ENCODE data around the gene ERCC1. TPM values are rescaled to one million over a fixed set of nuclear protein-coding genes. Genes with fewer than 3 reads are reported as not detected.

The ERCC1 gene
- total RNA-seq, 3 donors from 2014 or later (not counting 1 experiment from before 2014, with no cell fraction given), result 46.8 to 55.2 (median 48.2) TPM

DNA sequence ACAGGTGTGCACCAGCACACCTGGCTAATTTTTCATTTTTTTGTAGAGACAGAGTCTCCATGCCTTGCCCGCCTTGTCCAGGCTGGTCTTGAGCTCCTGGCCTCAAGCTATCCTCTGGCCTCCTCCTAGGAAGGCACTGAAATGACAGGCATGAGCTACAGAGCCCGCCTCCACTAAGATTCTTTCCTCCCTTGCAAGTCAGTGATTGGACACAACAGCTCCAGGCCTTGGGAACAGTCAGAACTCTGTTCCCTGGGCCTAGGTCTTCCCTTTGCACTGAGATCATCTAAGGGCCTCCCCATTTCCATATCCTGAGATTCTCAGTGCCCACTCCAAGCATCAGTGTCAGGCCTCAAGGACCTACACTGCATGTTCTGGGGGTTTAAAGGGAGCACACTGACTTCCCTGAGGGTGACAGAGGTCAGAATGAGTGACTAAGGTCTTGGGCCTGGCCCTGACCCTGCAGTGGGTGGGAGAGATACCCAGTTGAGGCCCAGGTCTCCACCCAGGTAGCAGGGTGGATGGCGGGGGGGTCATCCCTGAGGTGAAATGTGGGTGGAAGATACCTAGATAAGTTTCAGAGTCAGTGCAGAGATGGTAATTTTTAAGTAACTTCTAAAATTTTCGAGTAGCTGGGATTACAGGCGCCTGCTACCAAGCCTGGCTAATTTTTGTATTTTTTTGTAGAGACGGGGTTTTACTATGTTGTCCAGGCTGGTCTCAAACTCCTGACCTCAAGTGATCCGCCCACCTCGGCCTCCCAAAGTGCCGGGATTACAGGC is 17.3 kb upstream of the ERCC1 start:
- H3K4me1 Mint-ChIP-seq, result peaks cover 35 to 50% of the 10 kb centered on the region in 2 donors

DNA sequence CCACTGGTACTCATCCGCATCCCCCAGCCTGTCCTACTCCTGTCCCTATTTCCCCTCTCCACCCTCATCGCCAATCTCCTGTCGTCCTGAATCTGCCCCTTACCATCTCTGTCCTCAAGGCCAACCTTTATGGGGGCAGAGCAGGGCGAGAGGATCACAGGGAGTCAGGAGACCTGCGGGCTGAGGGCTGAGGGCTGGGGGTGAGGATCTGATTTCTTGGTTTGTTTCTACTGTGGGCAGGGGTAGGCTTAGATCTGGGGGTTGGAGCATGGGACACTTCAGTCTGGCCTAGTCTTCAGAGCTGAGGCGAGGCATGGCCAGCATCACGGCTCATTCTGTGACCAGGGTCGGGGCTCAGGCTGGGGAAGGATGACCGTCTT is 16.5 kb upstream of the ERCC1 start:
- intact Hi-C loops (cut with micrococcal nuclease), result no loop called here
- Mint-ChIP-seq H3K9me3 (no peaks in the 10 kb centered on the region), H3K36me3 (no peaks in the 10 kb centered on the region), H3K27ac (peak overlapping the region; percentile 86 to 92), H3K27me3 (ENCODE audit: low read depth in 2 of 2) (no peaks in the 10 kb centered on the region), H3K4me3 (peak overlapping the region; percentile 81), H3K4me1 (peaks cover 28 to 43% of the 10 kb centered on the region in 2 donors)
- WGBS (ENCODE audit: insufficient coverage), result 65% methylated on average over 9 of the region's 9 CpGs
- Histone ChIP-seq H3K4me3 (ENCODE audit: low read length) (peak overlapping the region; percentile 22), H3K36me3 (ENCODE audit: control insufficient read depth, insufficient read depth, low read length) (no peaks in the 10 kb centered on the region), H3K27me3 (ENCODE audit: control insufficient read depth, insufficient read depth, low read length) (no peaks in the 10 kb centered on the region), H3K9me3 (ENCODE audit: control insufficient read depth, insufficient read depth, low read length) (no peaks in the 10 kb centered on the region), H3K4me1 (ENCODE audit: control insufficient read depth, insufficient read depth, low read length) (peaks cover 47% of the 10 kb centered on the region), H3K27ac (ENCODE audit: low read length) (peak overlapping the region; percentile 70)
- DNase-seq, result no peak
- TF ChIP-seq, protein P1, sequence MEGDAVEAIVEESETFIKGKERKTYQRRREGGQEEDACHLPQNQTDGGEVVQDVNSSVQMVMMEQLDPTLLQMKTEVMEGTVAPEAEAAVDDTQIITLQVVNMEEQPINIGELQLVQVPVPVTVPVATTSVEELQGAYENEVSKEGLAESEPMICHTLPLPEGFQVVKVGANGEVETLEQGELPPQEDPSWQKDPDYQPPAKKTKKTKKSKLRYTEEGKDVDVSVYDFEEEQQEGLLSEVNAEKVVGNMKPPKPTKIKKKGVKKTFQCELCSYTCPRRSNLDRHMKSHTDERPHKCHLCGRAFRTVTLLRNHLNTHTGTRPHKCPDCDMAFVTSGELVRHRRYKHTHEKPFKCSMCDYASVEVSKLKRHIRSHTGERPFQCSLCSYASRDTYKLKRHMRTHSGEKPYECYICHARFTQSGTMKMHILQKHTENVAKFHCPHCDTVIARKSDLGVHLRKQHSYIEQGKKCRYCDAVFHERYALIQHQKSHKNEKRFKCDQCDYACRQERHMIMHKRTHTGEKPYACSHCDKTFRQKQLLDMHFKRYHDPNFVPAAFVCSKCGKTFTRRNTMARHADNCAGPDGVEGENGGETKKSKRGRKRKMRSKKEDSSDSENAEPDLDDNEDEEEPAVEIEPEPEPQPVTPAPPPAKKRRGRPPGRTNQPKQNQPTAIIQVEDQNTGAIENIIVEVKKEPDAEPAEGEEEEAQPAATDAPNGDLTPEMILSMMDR (IDR thresholded peaks at IDR 0.05), result no peak
- no peak for ATAC-seq

More for the DNA sequence above, 17.3 kb upstream of the ERCC1 start:
- Mint-ChIP-seq H3K27me3 (ENCODE audit: low read depth in 2 of 2) (no peaks in the 10 kb centered on the region), H3K27ac (peak overlapping the region; percentile 86 to 92), H3K36me3 (no peaks in the 10 kb centered on the region), H3K9me3 (no peaks in the 10 kb centered on the region), H3K4me3 (peak overlapping the region; percentile 81)
- DNase-seq (no peak), ATAC-seq (no peak)
- WGBS (ENCODE audit: insufficient coverage), result 96% methylated on average over 9 of the region's 9 CpGs
- H3K9me3 ChIP-seq (ENCODE audit: control insufficient read depth, insufficient read depth, low read length), result no peaks in the 10 kb centered on the region
- H3K4me1 ChIP-seq (ENCODE audit: control insufficient read depth, insufficient read depth, low read length), result peaks cover 51% of the 10 kb centered on the region
- no peaks in the 10 kb centered on the region for H3K27me3 ChIP-seq (ENCODE audit: control insufficient read depth, insufficient read depth, low read length)
- intact Hi-C loops (cut with micrococcal nuclease), result no loop called here
- H3K4me3 ChIP-seq (ENCODE audit: low read length), result no peak overlapping the region
- no peaks in the 10 kb centered on the region for H3K36me3 ChIP-seq (ENCODE audit: control insufficient read depth, insufficient read depth, low read length)
- TF ChIP-seq, protein P1 (IDR thresholded peaks at IDR 0.05), result no peak
- no peak overlapping the region for H3K27ac ChIP-seq (ENCODE audit: low read length)

- peak overlapping the region; percentile 22 for H3K4me3 ChIP-seq (ENCODE audit: low read length)
- TF ChIP-seq, protein P1 (IDR thresholded peaks at IDR 0.05), result peak; percentile 100
- Mint-ChIP-seq H3K9me3 (no peaks in the 10 kb centered on the region), H3K36me3 (no peaks in the 10 kb centered on the region), H3K27ac (peak overlapping the region; percentile 86 to 92), H3K4me3 (peak overlapping the region; percentile 81), H3K27me3 (ENCODE audit: low read depth in 2 of 2) (no peaks in the 10 kb centered on the region), H3K4me1 (peaks cover 23 to 38% of the 10 kb centered on the region in 2 donors)
- intact Hi-C loops (cut with micrococcal nuclease), result loop anchor here (1.0 kb wide), 1 partner anchor 40 kb away; no protein-coding TSS in a partner anchor
- no peaks in the 10 kb centered on the region for H3K27me3 ChIP-seq (ENCODE audit: control insufficient read depth, insufficient read depth, low read length)
- H3K27ac ChIP-seq (ENCODE audit: low read length), result peak overlapping the region; percentile 70
- ATAC-seq (peak; percentile 67 to 82 (median 72)), DNase-seq (peak; percentile 92 to 93)
- peaks cover 43% of the 10 kb centered on the region for H3K4me1 ChIP-seq (ENCODE audit: control insufficient read depth, insufficient read depth, low read length)
- H3K9me3 ChIP-seq (ENCODE audit: control insufficient read depth, insufficient read depth, low read length), result no peaks in the 10 kb centered on the region
- no peaks in the 10 kb centered on the region for H3K36me3 ChIP-seq (ENCODE audit: control insufficient read depth, insufficient read depth, low read length)
- under 1% methylated on average over 78 of the region's 78 CpGs for WGBS (ENCODE audit: insufficient coverage)
These were observed 16.0 kb upstream of the ERCC1 start for GRCh38 chr19:45439569-45440258.
